Stimulated activated CD8-positive, alpha-beta memory T cell treated with anti-CD3 and anti-CD28 coated beads, Interleukin-2, amount 100 ng/mL, for 48 hours (primary cell): ENCODE results near the gene PTPRG.
"Not testable (repeated sequence)": the region's sequence is repeated elsewhere in the genome, so short reads cannot be mapped to it uniquely, and the experiment has no call there.

Experiments
- DNase-seq, 2 donors: peaks; one replicate each; pipeline ENCODE4 v3.0.0-alpha.2; 2020; ENCODE audit warnings: low read depth in 2 of 2

The PTPRG gene

DNA sequence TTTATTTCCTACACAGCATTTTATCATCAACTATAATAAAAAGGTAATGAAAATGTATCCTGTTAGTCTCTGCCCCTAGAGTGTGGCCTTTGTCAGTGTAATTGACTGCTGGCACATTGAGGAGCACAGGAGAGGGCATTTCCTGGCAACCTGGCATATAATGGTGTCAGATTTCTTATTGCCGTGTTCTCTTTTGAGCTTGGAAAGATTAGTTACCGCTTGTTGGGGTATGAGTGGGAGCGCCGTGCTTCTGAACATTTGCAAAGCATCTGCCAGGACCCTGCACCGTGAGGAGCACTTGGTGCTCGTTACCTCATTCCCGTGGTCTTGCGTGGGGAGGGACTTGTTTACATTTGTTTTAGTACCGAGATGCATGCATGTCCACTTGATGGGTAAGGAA, 124.4 kb downstream of the PTPRG start:
- no peak for DNase-seq

DNA sequence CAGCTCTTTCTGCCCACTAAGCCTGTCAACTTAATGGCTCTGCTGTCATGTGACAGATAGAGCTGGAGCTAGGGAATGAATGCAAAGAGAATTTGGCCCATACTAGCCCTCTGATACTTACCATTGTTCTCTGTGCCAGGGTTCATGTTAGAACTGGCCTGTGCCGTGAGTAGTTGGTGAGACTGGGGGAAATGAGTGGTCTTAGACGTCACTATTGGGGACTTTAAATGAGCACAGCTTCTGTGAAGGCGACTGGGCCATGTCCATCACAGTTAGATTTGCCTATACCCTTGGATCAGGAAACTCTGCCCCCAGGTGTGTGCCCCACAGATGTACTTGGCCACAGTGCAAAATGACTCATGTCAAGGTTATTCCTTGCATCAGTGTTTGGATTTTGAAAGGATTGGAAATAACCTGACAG, 124.9 kb downstream of the PTPRG start:
- DNase-seq = no peak

DNA sequence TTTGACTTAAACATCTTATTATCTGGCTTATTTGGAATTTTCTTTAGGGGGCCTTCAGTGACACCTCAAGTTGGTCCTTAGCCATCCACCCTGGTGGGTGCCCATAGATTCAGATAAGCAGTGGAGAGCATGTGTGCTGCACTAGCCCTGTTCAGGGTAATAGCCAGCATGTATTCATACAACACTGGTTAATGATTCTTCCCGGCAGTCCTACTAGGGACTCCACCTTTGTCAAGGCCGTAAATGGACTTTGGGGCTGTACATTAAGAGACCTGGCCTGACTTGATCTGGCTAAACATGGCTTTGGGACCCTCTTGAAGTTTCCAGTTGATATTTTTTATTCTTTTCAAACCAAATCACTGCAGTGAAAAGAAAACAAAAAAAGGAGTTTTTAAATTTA, 125.8 kb downstream of the PTPRG start:
- no peak for DNase-seq

DNA sequence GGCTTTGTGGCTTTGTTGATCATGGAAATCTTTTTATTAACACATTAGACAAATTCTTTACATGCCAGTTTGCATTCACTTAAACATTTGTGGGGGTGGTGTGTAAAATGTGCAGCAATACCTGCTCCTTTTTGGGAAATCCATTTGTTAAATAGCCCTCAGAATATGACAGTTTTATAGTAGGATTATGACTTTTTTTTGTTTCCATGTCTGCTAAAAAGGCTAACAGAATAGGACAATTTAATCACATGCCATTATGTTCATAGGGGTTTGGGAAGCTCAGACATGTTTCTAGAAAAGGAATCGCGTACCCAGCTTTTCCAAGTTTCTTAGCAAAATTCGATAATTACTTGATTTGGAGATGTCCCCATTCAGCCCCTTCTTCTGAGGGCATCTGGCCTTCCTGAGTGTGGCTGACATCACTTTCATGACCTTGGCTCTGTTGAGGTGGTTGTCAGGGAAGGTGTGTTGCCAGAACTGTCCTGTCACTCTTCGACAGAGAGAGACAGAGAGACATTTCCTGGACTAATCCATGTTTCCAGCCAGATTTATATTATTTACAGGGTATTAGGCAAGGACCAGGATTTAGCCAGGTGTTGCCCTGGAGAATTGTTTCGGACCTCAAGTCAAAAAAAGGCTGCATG, 126.4 kb downstream of the PTPRG start:
- no peak for DNase-seq

DNA sequence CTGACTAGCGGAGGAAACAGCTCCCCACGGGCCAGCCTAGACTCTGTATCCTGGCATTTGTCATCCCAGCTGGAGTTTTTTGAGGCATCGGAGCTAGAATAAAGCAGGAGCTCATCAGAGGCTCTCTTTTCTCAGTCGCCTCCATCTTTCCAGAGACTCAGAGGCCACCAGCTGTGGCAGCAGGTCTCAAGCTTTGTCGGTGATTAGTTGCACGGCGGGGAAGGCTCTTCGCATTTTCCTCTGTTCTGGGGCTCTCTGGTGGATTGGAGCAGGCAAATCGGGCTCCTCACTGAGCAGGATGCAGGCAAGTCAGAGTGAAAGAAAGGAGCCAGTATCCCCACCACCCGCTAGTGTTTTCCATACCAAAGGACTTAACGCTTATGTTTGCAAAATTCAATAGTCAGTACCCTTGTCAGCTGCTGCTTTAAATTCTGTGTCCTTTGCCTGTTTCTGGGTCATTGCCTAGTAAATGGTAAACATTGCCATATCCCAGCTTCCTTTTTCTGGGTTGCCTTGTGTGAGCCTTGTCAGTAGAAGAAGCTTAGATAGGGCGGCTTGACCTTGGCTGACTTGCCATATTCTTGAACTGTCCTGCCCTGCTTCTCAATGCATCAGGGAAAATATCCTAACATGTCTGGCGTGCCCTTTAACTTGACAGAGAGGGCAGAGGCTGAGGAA, 127.1 kb downstream of the PTPRG start:
- DNase-seq = no peak

DNA sequence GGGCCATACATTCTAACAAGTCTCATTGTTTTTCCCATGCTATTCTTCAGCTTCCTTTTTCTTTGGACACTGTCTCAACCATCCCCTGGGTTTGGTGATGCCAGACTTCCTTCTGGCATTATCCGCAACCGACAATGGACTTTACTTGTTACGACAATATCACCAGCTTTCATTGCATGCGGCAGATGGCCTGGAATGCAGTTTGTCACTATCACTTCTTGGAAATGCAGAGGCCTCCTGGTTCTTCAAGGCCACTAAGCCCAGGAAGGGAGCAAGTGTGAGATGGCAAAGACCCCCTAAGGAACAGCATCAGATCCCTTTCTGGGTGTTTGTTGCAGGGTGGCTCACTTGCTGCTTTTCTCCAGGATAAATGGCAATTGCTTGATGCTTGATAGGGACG, 128.6 kb downstream of the PTPRG start:
- no peak for DNase-seq

DNA sequence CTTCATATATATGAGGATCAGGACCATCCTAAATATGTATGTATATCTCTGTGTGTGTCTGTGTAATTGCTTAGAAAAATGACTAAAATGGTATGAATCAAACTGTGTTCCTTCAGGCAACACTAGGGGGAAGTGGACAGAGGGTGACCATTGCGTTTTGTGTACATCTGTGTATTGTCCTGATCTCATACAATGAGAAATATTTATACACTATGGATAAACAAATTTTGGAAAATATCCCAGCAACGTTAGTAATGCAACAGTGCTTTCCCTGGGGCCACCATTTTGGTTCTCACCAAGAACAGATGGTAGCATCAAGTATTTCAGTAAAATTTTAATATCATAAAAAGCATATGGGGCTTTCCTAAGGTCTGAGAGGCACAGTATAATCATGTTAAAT, 130.1 kb downstream of the PTPRG start:
- no peak for DNase-seq

DNA sequence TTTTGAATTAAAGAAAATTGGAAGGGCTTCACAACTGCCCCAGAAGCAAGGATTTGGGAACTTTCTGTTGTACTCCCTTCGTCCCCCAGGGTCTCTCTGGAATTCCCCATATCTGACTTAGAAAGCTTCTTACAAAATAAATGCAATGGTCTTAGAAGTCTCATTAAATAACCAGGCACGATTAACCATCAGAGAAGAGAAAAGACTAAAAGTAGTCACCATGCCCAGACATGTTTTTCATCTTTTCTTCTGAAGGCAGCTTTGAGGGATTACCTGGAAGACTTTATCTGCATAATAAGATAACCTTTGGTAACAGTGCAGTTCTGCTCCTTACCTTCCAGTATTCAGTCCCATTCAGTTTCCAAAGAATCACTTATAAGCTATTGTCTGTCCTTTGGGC, 135.9 kb downstream of the PTPRG start:
- DNase-seq = no peak

DNA sequence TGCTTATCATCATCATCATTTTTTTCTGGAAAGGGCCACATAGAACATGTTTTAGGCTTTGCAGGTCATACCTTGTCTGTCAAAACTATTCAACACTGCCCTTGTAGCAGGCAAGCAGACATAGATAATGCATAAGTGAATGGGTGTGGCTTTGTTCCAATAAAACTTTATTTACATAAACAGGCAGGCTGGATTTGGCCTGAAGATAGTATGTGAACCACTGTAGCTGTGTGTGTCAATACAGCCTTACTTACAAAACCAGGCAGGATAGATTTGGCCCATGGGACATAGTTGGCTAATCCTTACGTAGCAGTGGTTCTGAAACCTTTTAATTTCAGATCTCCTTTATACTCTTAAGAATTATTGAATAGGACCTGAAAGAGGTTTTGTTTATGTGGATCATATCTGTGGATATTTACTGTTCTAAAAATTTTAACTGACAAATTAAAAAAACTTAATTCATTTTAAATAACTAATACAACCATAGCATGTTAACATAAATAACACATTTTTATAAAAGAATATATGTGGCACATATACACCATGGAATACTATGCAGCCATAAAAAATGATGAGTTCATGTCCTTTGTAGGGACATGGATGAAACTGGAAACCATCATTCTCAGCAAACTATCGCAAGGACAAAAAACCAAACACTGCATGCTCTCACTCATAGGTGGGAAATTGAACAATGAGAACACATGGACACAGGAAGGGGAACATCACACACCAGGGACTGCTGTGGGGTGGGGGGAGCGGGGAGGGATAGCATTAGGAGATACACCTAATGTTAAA, 137.1 kb downstream of the PTPRG start:
- DNase-seq = not testable (repeated sequence)

DNA sequence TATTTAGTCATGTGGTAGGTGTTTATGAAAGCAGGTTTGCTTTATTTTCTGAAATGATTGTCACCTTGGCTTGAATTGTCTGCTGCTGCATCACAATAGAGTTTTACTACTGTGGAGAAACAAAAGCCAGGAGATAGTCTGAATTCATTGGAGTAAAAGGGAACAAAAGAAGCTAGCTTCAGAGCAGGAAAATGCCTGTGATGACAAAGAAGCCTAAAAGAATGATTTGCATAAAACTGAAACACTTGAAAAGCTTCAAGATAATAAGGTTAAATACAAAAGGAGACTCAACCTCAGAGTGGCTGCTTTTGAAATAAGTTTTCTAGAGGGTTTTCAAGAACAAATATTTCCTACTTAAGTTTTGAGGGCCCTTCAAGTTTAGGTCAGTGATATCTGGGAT, 138.3 kb downstream of the PTPRG start:
- no peak for DNase-seq

DNA sequence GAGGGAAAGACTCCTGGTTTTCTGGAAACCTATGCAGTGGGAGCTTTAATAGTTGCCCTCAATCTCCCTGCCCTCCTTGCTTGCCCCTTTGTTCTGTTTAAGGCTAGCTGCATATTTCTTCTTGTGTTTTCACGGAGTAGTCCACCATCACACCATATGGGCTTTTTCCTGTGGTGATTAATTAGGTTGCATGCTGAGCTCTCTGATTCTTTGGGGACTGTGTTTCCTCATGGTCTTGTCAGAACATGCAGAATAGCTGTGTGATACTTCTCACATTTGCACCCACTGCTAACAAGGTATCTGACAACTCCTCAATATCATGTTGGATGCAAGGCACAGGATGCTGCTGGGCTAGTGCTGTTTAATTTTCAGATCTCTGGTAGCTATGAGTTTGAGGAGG, 139.6 kb downstream of the PTPRG start:
- no peak for DNase-seq

DNA sequence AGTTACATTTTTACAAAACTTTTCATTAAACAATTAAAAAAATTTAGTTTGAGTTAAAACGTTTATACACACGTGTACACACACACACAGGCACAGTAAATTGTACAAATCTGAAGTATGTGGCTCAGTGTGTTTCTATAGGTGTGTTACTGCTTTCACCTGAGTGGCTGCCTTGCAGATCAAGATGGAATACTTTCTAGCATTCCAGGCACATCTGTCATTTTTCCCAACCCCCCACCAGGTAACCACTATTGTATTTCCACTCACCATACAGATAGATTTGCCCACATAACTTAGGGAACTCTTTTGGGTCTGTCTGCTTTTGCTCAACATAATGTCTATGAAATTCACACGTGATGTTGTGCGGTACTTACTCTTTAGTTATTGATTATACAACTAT, 141.1 kb downstream of the PTPRG start:
- DNase-seq = no peak

DNA sequence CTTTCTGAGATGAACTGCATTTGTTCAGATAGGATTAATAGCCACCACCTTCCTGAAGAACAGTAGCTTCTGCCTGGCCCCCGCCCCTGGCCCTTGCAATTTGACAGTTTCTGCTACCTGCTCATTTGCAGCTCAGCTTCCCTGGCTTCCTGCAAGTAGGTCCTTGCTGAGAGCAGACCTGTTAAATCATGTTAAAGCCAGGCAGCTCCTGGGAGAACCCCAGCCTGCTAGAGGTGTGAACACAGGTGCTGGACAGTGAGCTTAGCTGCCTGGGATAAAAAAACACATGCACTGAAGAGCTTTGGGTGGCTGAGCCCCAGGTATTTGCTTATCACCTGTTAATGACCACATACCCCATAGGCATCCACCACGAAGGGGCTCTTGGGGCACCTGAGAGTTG, 143.4 kb downstream of the PTPRG start:
- no peak for DNase-seq

DNA sequence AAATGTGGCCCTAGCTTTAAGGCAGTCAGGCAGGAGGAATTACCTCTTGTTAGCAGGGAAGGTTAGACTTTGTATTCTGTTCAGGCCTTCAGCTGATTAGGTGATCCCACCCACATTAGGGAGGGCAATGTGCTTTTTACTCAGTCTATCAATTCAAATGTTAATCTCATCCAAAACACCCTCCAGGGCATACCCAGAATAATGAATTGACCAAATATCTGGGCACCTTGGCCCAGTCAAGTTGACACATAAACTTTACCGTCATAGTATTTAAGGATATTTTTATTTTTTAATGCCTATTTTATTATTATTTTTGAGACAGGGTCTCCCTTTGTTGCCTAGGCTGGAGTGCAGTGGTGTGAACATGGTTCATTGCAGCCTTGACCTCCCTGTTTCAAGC, 146.1 kb downstream of the PTPRG start:
- DNase-seq = no peak

DNA sequence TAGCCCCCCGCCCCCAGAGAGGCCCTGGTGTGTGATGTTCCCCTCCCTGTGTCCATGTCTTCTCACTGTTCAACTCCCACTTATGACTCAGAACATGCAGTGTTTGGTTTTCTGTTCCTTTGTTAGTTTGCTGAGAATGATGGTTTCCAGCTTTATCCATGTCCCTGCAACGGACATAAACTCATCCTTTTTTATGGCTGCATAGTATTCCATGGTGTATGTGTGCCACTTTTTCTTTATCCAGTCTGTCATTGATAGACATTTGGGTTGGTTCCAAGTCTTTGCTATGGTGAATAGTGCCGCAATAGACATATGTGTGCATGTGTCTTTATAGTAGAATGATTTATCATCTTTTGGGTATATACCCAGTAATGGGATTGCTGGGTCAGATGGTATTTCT, 149.5 kb downstream of the PTPRG start:
- not testable (repeated sequence) for DNase-seq

DNA sequence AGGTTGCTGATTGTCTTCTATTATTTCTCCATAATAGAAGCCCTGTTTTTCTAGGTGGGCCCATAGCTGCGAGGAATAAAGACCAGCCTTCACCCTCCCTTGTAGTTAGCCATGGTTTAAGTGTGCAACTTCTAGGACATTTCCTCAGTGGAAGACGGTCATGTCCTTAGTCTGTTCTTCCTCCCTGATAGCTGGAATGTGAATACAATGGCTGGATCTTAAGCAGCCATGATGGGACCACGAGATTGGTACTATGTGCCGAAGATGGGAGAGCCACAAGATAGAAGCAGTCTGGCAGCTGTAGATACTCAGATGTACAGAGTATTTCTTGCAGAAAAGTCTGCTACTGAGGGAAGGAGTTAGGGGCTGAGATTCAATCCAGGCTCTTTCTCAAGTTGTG, 152.9 kb downstream of the PTPRG start:
- DNase-seq = no peak

DNA sequence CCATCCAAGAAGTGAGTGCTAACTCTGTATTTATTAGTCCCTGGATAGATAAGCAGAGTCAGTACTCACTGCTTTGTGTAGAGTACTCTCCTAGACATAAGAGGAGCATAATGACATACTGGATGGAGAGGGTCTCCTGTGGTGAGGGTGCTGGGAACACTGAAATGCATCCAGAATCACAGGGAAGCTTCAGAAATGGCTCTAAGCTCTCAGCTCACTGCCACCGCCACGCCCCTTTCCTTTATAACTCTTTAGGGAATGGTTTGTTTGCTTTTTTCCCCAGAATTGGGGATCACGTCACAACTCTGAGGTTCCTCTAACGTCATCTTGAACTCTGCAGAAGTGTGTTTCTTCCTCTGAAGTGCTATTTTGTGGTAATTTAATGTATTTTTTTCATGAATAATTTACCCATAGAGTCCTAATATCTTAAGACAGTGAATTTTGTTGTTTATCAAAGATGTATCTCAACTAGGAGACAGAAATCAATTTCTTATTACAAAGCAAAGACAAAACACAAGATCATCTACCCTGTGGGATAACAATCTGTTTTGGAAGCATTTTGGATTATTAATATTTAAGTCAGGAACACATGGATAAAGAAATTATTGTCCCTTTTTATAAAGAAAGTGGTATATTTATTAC, 154.6 kb downstream of the PTPRG start:
- no peak for DNase-seq

DNA sequence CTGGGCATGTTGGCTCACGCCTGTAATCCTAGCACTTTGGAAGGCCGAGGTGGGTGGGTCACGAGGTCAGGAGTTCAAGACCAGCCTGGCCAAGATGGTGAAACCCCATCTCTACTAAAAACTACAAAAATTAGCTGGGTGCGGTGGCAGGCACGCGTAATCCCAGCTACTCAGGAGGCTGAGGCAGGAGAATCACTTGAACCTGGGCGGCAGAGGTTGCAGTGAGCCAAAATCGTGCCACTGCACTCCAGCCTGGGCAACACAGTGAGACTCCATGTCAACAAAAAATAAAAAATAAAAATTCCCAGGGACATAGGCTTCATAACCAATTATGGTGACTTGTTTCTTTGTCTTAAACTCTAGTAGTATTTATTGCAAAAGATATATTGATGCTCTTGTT, 155.3 kb downstream of the PTPRG start:
- DNase-seq = not testable (repeated sequence)

DNA sequence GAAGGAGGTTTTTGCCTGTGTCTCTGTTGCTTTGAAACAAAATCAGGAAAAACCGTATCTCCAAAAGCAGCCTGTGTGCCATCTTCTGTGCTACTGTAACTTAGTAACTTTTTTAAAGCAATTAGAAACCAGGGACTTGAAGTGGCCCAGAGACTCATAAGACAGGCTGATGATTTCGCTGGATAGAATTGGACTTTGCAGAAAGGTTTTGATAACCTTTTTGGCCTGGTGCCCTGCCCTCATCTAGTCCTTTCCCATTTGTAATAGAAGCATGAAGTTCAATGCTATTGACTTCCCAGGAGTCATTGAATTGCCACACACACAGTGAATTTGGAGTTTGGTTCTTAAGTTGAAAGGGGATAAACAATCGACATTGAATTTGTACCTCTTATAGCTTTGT, 157.2 kb downstream of the PTPRG start:
- DNase-seq = no peak

DNA sequence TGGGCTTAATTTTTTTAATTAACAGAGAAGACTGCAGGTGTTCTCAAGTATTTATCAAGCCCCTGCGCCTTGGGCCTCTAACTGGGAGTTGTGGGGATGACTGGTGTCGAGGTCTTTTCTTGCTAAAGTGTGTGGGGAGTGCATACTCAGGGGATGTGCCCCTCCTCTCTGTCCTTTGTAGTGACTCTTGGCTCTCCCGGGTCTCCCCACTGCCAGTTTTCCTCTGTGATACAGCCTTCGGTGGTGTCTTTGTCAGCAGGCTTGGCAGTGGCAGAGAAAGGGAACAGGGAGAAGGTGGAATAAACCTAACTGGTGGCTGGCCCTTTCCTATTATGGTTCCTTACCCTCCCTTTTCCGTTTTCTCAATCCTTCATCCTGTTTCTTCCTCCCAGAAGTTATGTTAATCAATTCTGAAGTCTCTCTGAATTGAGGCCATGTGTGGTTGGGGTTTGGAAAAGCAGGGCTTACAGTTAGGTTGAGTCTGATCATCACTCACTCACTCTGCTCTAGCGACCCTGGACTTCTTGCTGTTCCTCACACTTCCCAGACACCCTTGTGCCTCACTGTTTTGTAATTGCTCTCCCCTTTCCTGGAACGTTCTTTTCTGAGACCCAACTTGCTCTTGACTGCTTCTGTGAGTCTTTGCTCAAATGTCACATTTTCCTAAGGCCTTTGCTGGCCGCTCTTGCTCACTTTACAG, 158.1 kb downstream of the PTPRG start:
- DNase-seq = no peak

DNA sequence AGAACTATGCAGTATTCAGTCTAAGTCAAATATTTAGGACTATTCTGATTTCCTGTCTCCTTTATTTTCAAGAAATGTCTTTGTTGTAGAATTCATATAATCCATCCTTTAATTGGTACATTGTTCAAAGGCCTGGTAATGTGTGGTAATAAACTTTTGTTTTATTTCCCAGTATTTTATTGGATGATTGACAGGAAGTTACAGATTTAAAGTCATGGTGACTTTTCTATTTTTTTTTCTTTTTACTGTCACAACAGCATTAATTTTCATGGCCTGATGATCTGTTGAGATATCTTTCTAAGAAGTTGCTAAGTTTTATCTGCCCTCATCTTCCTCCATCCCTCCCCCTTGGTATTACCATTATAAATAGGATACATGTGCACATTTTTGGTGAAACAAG, 161.7 kb downstream of the PTPRG start:
- no peak for DNase-seq

DNA sequence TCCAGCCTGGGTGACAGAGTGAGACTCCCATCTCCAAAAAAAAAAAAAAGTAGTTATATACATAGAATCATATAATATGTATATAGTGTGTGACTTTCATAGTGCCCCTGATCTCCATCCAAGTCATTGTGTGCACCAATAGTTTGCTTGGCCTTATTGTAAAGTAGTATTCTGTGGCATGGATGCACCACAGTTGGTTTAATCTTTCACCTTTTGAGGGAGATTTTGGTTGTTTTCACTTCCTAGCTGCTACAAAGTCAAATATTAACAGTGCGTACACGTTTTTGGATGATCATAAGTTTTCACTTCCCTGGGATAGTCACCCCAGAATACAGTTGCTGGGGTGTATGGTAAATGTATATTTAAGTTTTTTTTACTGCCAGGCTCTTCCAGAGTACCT, 162.8 kb downstream of the PTPRG start:
- DNase-seq = no peak
